Neural cell (in vitro differentiated cells): ENCODE data around the gene HDDC3.

Source experiments
- EP300 ChIP-seq: fragments of 450-650 bp; conservative IDR thresholded peaks from 2 replicates; pipeline ENCODE4 v1.6.1; 2014; ENCODE audit warnings: antibody characterized with exemption, mild to moderate bottlenecking, moderate library complexity; ENCODE audit not compliant: poor library complexity, severe bottlenecking
- EZH2 ChIP-seq: fragments of 200-600, 300-800 bp; shearing (Covaris generic), sonication (generic); IDR thresholded peaks from 2 replicates; pipeline ENCODE4 v1.6.1; 2014; ENCODE audit warnings: antibody characterized with exemption, low read length, borderline replicate concordance, mild to moderate bottlenecking; ENCODE audit not compliant: insufficient read depth, poor library complexity, severe bottlenecking
- TAF1 ChIP-seq: IDR thresholded peaks from 2 replicates; pipeline ENCODE4 v1.6.1; 2012; ENCODE audit warnings: low read depth
- TF ChIP-seq, protein P1 (sequence below): fragments of 450-650 bp; IDR thresholded peaks from 2 replicates; pipeline ENCODE4 v1.5.1; 2014; ENCODE audit warnings: antibody characterized with exemption, mild to moderate bottlenecking, moderate library complexity; ENCODE audit not compliant: poor library complexity, severe bottlenecking
- TF ChIP-seq, protein P2 (sequence below): IDR thresholded peaks from 2 replicates; pipeline ENCODE4 v1.6.1; 2012; ENCODE audit warnings: borderline replicate concordance

DNA sequence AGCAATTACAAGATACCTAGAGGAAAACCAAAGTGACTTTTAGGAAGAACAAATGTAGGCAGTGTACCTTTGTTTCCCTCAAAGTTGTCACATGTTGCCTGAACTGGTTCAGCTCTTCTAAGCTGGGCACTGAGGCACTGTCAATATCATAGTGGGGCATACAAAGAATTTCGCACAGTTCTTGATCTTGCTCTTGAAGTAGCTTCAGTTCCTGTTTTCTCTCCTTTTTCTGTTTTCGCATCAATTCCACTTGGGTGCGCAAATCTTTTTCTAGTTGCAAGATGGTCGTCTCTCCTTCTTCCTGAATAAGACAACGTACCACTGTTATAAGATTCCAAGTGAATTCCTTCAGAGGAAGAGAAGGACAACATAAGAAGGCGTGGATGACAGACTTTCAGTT, 49.3 kb upstream of the HDDC3 start:
- TF ChIP-seq, protein P1, sequence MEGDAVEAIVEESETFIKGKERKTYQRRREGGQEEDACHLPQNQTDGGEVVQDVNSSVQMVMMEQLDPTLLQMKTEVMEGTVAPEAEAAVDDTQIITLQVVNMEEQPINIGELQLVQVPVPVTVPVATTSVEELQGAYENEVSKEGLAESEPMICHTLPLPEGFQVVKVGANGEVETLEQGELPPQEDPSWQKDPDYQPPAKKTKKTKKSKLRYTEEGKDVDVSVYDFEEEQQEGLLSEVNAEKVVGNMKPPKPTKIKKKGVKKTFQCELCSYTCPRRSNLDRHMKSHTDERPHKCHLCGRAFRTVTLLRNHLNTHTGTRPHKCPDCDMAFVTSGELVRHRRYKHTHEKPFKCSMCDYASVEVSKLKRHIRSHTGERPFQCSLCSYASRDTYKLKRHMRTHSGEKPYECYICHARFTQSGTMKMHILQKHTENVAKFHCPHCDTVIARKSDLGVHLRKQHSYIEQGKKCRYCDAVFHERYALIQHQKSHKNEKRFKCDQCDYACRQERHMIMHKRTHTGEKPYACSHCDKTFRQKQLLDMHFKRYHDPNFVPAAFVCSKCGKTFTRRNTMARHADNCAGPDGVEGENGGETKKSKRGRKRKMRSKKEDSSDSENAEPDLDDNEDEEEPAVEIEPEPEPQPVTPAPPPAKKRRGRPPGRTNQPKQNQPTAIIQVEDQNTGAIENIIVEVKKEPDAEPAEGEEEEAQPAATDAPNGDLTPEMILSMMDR, result no peak
- TF ChIP-seq, protein P2, sequence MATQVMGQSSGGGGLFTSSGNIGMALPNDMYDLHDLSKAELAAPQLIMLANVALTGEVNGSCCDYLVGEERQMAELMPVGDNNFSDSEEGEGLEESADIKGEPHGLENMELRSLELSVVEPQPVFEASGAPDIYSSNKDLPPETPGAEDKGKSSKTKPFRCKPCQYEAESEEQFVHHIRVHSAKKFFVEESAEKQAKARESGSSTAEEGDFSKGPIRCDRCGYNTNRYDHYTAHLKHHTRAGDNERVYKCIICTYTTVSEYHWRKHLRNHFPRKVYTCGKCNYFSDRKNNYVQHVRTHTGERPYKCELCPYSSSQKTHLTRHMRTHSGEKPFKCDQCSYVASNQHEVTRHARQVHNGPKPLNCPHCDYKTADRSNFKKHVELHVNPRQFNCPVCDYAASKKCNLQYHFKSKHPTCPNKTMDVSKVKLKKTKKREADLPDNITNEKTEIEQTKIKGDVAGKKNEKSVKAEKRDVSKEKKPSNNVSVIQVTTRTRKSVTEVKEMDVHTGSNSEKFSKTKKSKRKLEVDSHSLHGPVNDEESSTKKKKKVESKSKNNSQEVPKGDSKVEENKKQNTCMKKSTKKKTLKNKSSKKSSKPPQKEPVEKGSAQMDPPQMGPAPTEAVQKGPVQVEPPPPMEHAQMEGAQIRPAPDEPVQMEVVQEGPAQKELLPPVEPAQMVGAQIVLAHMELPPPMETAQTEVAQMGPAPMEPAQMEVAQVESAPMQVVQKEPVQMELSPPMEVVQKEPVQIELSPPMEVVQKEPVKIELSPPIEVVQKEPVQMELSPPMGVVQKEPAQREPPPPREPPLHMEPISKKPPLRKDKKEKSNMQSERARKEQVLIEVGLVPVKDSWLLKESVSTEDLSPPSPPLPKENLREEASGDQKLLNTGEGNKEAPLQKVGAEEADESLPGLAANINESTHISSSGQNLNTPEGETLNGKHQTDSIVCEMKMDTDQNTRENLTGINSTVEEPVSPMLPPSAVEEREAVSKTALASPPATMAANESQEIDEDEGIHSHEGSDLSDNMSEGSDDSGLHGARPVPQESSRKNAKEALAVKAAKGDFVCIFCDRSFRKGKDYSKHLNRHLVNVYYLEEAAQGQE, result no peak
- no peak for TF ChIP-seq EP300
- no peak for TF ChIP-seq EZH2
- TF ChIP-seq TAF1, result no peak
